CD14-positive monocyte (primary cell): Measurements from ENCODE around the gene RAI1. TPM values are rescaled to one million over a fixed set of nuclear protein-coding genes. Genes with fewer than 3 reads are reported as not detected.
"Not testable (repeated sequence)": the region's sequence is repeated elsewhere in the genome, so short reads cannot be mapped to it uniquely, and the experiment has no call there.

ENCODE experiments used
- DNase-seq, 3 donors: peaks; one replicate each; pipeline ENCODE4 v3.0.0-alpha.2; 2011 to 2022
- H2AFZ ChIP-seq: 2 replicates; pipeline ENCODE4 v1.6.0; 2012; ENCODE audit warnings: mild to moderate bottlenecking, low read depth, low read length, inconsistent platforms; ENCODE audit not compliant: insufficient read depth, poor library complexity, severe bottlenecking
- H3K27ac ChIP-seq, 2 donors: 1 replicate in 1 of 2; 2 replicates in 1 of 2; pipeline ENCODE4 v1.5.1; 2012 to 2013; ENCODE audit warnings: low read length in 2 of 2, control low read depth in 1 of 2, inconsistent platforms in 1 of 2, low read depth in 1 of 2, mild to moderate bottlenecking in 1 of 2
- H3K27me3 ChIP-seq, 2 donors: one replicate each; pipeline versions ENCODE4 v1.6.0 to v1.6.1; 2011 to 2013; ENCODE audit warnings: low read length in 2 of 2; ENCODE audit not compliant: control insufficient read depth in 2 of 2, insufficient read depth in 2 of 2
- H3K36me3 ChIP-seq, 2 donors: replicated peaks in 1 of 2; 1 replicate in 1 of 2; 2 replicates in 1 of 2; pipeline versions ENCODE4 v1.5.1 to v1.6.1; 2012 to 2013; ENCODE audit warnings: low read length in 2 of 2, control low read depth in 1 of 2, inconsistent platforms in 1 of 2, mild to moderate bottlenecking in 1 of 2; ENCODE audit not compliant: insufficient read depth in 2 of 2, control insufficient read depth in 1 of 2
- H3K4me1 ChIP-seq, 2 donors: 1 replicate in 1 of 2; 2 replicates in 1 of 2; pipeline versions ENCODE4 v1.5.1 to v1.6.1; 2012 to 2013; ENCODE audit warnings: low read length in 2 of 2, control low read depth in 1 of 2, inconsistent platforms in 1 of 2, mild to moderate bottlenecking in 1 of 2, moderate library complexity in 1 of 2; ENCODE audit not compliant: insufficient read depth in 2 of 2, control insufficient read depth in 1 of 2
- H3K4me2 ChIP-seq: replicated peaks from 2 replicates; pipeline ENCODE3; 2012; ENCODE audit warnings: low read length, moderate library complexity, mild to moderate bottlenecking; ENCODE audit not compliant: poor library complexity, severe bottlenecking; ENCODE audit errors: extremely low read depth
- H3K4me3 ChIP-seq, 3 experiments: fragments of 200-600 bp in 1 of 3; sonication (generic) in 1 of 3; replicated peaks in 1 of 3; 1 replicate in 2 of 3; 2 replicates in 1 of 3; pipeline ENCODE4 v1.5.1; 2011 to 2013; ENCODE audit warnings: low read length in 3 of 3, mild to moderate bottlenecking in 3 of 3, control low read depth in 2 of 3, low read depth in 2 of 3, inconsistent platforms in 1 of 3, moderate library complexity in 1 of 3
- H3K79me2 ChIP-seq: 2 replicates; pipeline ENCODE4 v1.6.0; 2012; ENCODE audit warnings: mild to moderate bottlenecking, control low read depth, inconsistent platforms, low read length, moderate library complexity; ENCODE audit not compliant: insufficient read depth
- H3K9ac ChIP-seq: 2 replicates; pipeline ENCODE4 v1.6.0; 2017; ENCODE audit warnings: low read length, mild to moderate bottlenecking; ENCODE audit not compliant: insufficient read depth, poor library complexity, severe bottlenecking
- H3K9me3 ChIP-seq, 2 donors: replicated peaks in 1 of 2; 1 replicate in 1 of 2; 2 replicates in 1 of 2; pipeline versions ENCODE4 v1.5.1 to v1.6.1; 2012 to 2013; ENCODE audit warnings: low read length in 2 of 2, control low read depth in 1 of 2; ENCODE audit not compliant: control insufficient read depth in 1 of 2, insufficient read depth in 1 of 2
- H4K20me1 ChIP-seq: 2 replicates; pipeline ENCODE4 v1.6.0; 2012; ENCODE audit warnings: mild to moderate bottlenecking, low read length, control low read depth, moderate library complexity; ENCODE audit not compliant: insufficient read depth
- H3K27ac Mint-ChIP-seq, 7 donors: one replicate each; pipeline ENCODE4 v1.8.0; 2020; ENCODE audit warnings: mild to moderate bottlenecking in 7 of 7, mixed read lengths in 7 of 7, moderate library complexity in 6 of 7, inconsistent platforms in 2 of 7
- H3K27me3 Mint-ChIP-seq, 3 donors: one replicate each; pipeline ENCODE4 v1.8.0; 2021 to 2022; ENCODE audit warnings: low read depth in 3 of 3, mild to moderate bottlenecking in 3 of 3, mixed read lengths in 3 of 3, moderate library complexity in 3 of 3, inconsistent platforms in 1 of 3
- H3K36me3 Mint-ChIP-seq, 2 donors: one replicate each; pipeline ENCODE4 v1.8.0; 2020; ENCODE audit warnings: mixed read lengths in 2 of 2, inconsistent platforms in 1 of 2, mild to moderate bottlenecking in 1 of 2
- H3K4me1 Mint-ChIP-seq: one replicate; pipeline ENCODE4 v1.8.0; 2020; ENCODE audit warnings: mild to moderate bottlenecking, mixed read lengths
- H3K4me3 Mint-ChIP-seq, 2 donors: one replicate each; pipeline ENCODE4 v1.8.0; 2020; ENCODE audit warnings: mild to moderate bottlenecking in 2 of 2, mixed read lengths in 2 of 2, moderate library complexity in 1 of 2
- H3K9me3 Mint-ChIP-seq, 7 donors: one replicate each; pipeline ENCODE4 v1.8.0; 2020 to 2022; ENCODE audit warnings: mixed read lengths in 7 of 7, mild to moderate bottlenecking in 6 of 7, moderate library complexity in 6 of 7, inconsistent platforms in 2 of 7
- CTCF ChIP-seq: fragments of 200-600 bp; IDR thresholded peaks from one replicate; pipeline ENCODE4 v1.8.0; 2022; ENCODE audit warnings: antibody characterized with exemption, mild to moderate bottlenecking
- WGBS: methylation state at CpG from one replicate; pipeline ENCODE4 v1.1.5; 2013; ENCODE audit warnings: missing lambda C conversion rate; ENCODE audit not compliant: insufficient coverage; 5-methylcytosine and 5-hydroxymethylcytosine counted together
- intact Hi-C, 2 donors: fragments of 100-400 bp; cut with micrococcal nuclease; formaldehyde crosslinking; loops; one replicate each; pipeline versions ENCODE4 v1.15.0 to v1.15.1; 2023
- polyA plus RNA-seq, 3 donors: library from polyadenylated mRNA; depleted of rRNA in 1 of 3; unstranded in 2 of 3; stranded (reverse) in 1 of 3; fragments of 300-500 nt in 2 of 3; fragments of >200 nt in 1 of 3; fragmentation: Illumina TruSeq in 2 of 3; gene quantifications; 1 replicate in 2 of 3; 2 replicates in 1 of 3; pipeline ENCODE4 v1.2.3, GENCODE V29; 2012 to 2021

Gene RAI1
- polyA plus RNA-seq, 3 donors, result 0.89 to 4.4 (median 1.5) TPM

GRCh38 chr17:17685775-17686291, 4.6 kb downstream of the RAI1 start:
- Histone ChIP-seq H3K27me3 (no peaks in the 10 kb centered on the region), H3K4me1 (peaks cover 23 to 52% of the 10 kb centered on the region in 2 donors), H2AFZ (no peak overlapping the region), H3K27ac (no peak overlapping the region), H3K36me3 (no peaks in the 10 kb centered on the region), H3K9me3 (no peaks in the 10 kb centered on the region), H3K79me2 (peaks cover 85% of the 10 kb centered on the region), H3K9ac (no peak overlapping the region), H3K4me3 (no peak overlapping the region), H4K20me1 (peaks cover 46% of the 10 kb centered on the region), H3K4me2 (no peak overlapping the region)
- H3K27me3 Mint-ChIP-seq, result peaks cover 0 to 5% (median 5%) of the 10 kb centered on the region in 3 donors
- H3K9me3 Mint-ChIP-seq, result peaks cover 0 to 3% (median 0%) of the 10 kb centered on the region in 7 donors
- peaks cover 14 to 19% of the 10 kb centered on the region in 2 donors for H3K36me3 Mint-ChIP-seq
- no peak overlapping the region for H3K27ac Mint-ChIP-seq
- TF ChIP-seq CTCF, result no peak
- intact Hi-C loops, result loop anchor here in 1 of 2 donors (10.0 kb wide), 1 partner anchor 149 kb away; the partner anchor contains the start of gene SREBF1
- peaks cover 46% of the 10 kb centered on the region for H3K4me1 Mint-ChIP-seq
- H3K4me3 Mint-ChIP-seq, result no peak overlapping the region
- 27% methylated on average over 13 of the region's 14 CpGs for WGBS
- peak; percentile 18 to 50 (median 49) for DNase-seq

- peaks cover 0 to 1% (median 0%) of the 10 kb centered on the region in 7 donors for H3K9me3 Mint-ChIP-seq
- Histone ChIP-seq H3K9me3 (no peaks in the 10 kb centered on the region), H3K9ac (no peak overlapping the region), H2AFZ (no peak overlapping the region), H3K4me3 (no peak overlapping the region), H3K27me3 (no peaks in the 10 kb centered on the region), H3K79me2 (peaks cover 92% of the 10 kb centered on the region), H3K27ac (peak overlapping the region in 1 of 2 donors; percentile 55), H3K4me1 (peaks cover 31 to 60% of the 10 kb centered on the region in 2 donors), H3K36me3 (no peaks in the 10 kb centered on the region), H3K4me2 (no peak overlapping the region), H4K20me1 (peaks cover 38% of the 10 kb centered on the region)
- no peak for TF ChIP-seq CTCF
- H3K4me1 Mint-ChIP-seq, result peaks cover 67% of the 10 kb centered on the region
- no peak for DNase-seq
- intact Hi-C loops, result loop anchor here in 1 of 2 donors (10.0 kb wide), 1 partner anchor 145 kb away; the partner anchor contains the start of gene SREBF1
- H3K27me3 Mint-ChIP-seq, result peaks cover 0 to 6% (median 3%) of the 10 kb centered on the region in 3 donors
- no CpG with 5 or more reads among the region's 4 CpGs for WGBS
- H3K27ac Mint-ChIP-seq, result no peak overlapping the region
- no peak overlapping the region for H3K4me3 Mint-ChIP-seq
- H3K36me3 Mint-ChIP-seq, result peaks cover 11 to 14% of the 10 kb centered on the region in 2 donors
Measured at GRCh38 chr17:17689312-17689711, 8.1 kb downstream of the RAI1 start.

GRCh38 chr17:17690233-17690632, 9.0 kb downstream of the RAI1 start:
- H3K27me3 ChIP-seq, H3K9ac ChIP-seq, H3K9me3 ChIP-seq, H3K9me3 Mint-ChIP-seq, H2AFZ ChIP-seq, H3K36me3 ChIP-seq, H3K4me2 ChIP-seq, H3K4me3 ChIP-seq, H3K27me3 Mint-ChIP-seq: not testable (repeated sequence)
- intact Hi-C loops, result loop anchor here in 1 of 2 donors (10.0 kb wide), 1 partner anchor 345 kb away; the partner anchor contains the start of genes ATPAF2 and GID4
- Histone ChIP-seq H3K79me2 (peaks cover 89% of the 10 kb centered on the region), H3K27ac (peak overlapping the region; percentile 20 to 55), H3K4me1 (peaks cover 33 to 60% of the 10 kb centered on the region in 2 donors), H4K20me1 (peaks cover 31% of the 10 kb centered on the region)
- peak overlapping the region in 1 of 2 donors; percentile 15 for H3K4me3 Mint-ChIP-seq
- H3K27ac Mint-ChIP-seq, result peak overlapping the region in 6 of 7 donors; percentile 35 to 73 (median 60)
- 33% methylated on average over 4 of the region's 7 CpGs for WGBS
- peak; percentile 33 to 45 (median 39) for DNase-seq
- H3K4me1 Mint-ChIP-seq, result peaks cover 67% of the 10 kb centered on the region
- H3K36me3 Mint-ChIP-seq, result peaks cover 7 to 10% of the 10 kb centered on the region in 2 donors
